Stimulated activated CD8-positive, alpha-beta memory T cell treated with anti-CD3 and anti-CD28 coated beads, Interleukin-15, amount 100 ng/mL, for 4 hours (primary cell): ENCODE measurements around the gene ZSCAN20.
"Not testable (repeated sequence)": the region's sequence is repeated elsewhere in the genome, so short reads cannot be mapped to it uniquely, and the experiment has no call there.

ENCODE experiments used
- DNase-seq, 2 donors: peaks; one replicate each; pipeline ENCODE4 v3.0.0-alpha.2; 2020; ENCODE audit warnings: low read depth in 2 of 2

Gene ZSCAN20

DNA sequence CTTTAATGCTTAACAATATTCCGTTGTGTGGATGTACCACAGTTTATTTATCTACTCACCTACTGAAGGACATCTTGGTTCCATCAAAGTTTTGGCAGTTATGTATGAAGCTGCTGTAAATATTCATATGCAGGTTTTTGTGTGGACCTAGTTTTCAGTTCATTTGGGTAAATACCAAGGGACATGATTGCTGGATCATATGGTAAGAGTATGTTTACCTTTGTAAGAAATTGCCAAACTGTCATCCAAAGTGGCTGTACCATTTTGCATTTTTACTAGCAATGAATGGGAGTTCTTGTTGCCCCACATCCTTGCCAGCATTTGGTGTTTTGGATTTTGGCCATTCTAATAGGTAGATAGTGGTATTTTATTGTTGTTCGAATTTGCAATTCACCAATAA, 10.0 kb downstream of the ZSCAN20 start:
- DNase-seq: no peak

GRCh38 chr1:33488624-33489023, 16.2 kb downstream of the ZSCAN20 start:
- no peak for DNase-seq

- DNase-seq: no peak
Measured at GRCh38 chr1:33494929-33495328, 22.5 kb downstream of the ZSCAN20 start.

- no peak for DNase-seq
Measured at GRCh38 chr1:33497410-33497809, 25.0 kb downstream of the ZSCAN20 start.

GRCh38 chr1:33500547-33500946, 28.1 kb downstream of the ZSCAN20 start:
- no peak for DNase-seq

- no peak for DNase-seq
Measured at GRCh38 chr1:33501309-33501708, 28.9 kb downstream of the ZSCAN20 start.

- no peak for DNase-seq
Measured at GRCh38 chr1:33501774-33502173, 29.3 kb downstream of the ZSCAN20 start.

- DNase-seq: no peak
Measured at GRCh38 chr1:33502726-33503125, 30.3 kb downstream of the ZSCAN20 start.

- no peak for DNase-seq
Measured at GRCh38 chr1:33503506-33503905, 31.1 kb downstream of the ZSCAN20 start.

DNA sequence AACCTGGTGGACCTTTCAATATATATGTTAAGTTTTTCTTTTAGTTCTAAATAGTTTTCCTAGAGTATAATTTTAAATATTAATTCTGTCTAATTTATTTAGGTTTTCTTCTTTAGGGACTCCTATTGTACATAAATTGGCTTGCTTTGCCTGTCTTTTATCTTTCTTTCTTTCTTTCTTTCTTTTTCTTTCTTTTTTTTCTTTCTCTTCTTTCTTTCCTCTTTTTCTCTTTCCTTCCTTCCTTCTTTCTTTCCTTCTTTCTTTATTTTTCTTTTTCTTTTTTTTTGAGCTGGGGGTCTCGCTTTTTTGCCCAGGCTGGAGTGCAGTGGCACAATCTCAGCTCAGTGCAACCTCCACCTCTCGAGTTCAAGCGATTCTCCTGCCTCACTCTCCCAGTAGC, 35.2 kb downstream of the ZSCAN20 start:
- DNase-seq: no peak

DNA sequence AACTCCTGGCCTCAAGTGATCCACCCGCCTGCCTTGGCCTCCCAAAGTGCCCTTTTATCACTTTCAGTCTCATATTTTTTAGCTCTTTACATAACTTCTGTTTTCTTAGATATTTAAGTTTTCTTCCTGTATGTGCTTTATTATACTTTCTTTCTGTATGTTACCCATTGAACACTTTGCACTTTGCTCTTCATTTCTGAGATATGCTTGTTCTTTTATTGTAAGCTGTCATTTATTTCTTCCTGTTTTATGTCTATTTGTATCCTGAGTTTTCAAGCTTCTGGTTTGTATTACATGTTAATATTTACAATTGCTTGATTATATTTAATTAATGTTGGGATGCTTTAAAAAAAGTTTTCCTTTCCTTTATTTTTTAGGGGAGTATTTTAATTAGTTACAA, 35.7 kb downstream of the ZSCAN20 start:
- DNase-seq: no peak

DNA sequence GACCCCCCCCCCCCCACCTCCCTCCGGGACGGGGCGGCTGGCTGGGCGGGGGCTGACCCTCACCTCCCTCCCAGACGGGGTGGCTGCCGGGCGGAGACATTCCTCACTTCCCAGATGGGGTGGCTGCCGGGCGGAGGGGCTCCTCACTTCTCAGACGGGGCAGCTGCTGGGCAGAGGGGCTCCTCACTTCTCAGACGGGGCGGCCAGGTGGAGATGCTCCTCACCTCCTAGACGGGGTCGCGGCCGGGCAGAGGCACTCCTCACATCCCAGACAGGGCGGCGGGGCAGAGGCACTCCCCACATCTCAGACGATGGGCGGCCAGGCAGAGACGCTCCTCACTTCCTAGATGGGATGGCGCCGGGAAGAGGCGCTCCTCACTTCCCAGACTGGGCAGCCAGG, 36.8 kb downstream of the ZSCAN20 start:
- not testable (repeated sequence) for DNase-seq

- DNase-seq: no peak
Measured at GRCh38 chr1:33512226-33513011, 40.0 kb downstream of the ZSCAN20 start.

GRCh38 chr1:33515112-33515511, 42.7 kb downstream of the ZSCAN20 start:
- DNase-seq: no peak

GRCh38 chr1:33515607-33516006, 43.2 kb downstream of the ZSCAN20 start:
- DNase-seq: no peak

GRCh38 chr1:33516428-33516827, 44.0 kb downstream of the ZSCAN20 start:
- DNase-seq: no peak

- DNase-seq: no peak
Measured at GRCh38 chr1:33516891-33517567, 44.6 kb downstream of the ZSCAN20 start.

- no peak for DNase-seq
Measured at GRCh38 chr1:33517596-33518250, 45.3 kb downstream of the ZSCAN20 start.

DNA sequence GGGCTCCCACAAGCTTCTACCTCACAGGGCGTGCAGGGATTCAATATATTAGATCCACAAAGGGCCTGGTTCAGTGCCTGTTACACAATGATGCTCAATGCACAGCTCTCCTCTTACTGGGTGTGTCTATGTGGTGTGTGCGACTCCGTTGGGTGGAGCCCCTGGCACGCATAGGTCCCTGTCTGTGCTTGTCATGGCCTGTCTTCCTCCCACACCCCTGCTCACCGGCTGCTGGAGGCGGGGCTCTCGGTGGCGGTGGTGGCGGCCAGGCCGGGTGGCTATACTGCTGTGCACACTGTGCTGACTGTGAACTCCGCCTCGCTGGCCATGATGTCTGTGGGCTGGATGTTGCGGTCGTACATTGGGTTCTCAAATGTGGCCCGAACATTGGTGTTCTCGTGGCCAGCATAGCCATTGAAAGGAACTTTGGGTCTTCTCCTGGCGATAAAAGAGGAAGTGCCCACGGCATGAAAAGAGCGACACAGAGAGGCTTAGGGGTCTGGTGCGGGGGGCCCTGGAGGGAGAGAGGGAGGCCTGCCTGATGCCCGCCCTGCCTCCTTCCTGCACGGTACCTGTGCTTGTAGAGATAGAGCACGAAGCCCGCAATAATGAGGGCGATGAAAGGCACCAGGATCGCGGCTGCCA, 46.9 kb downstream of the ZSCAN20 start:
- no peak for DNase-seq

- DNase-seq: no peak
Measured at GRCh38 chr1:33524586-33524985, 52.1 kb downstream of the ZSCAN20 start.

DNA sequence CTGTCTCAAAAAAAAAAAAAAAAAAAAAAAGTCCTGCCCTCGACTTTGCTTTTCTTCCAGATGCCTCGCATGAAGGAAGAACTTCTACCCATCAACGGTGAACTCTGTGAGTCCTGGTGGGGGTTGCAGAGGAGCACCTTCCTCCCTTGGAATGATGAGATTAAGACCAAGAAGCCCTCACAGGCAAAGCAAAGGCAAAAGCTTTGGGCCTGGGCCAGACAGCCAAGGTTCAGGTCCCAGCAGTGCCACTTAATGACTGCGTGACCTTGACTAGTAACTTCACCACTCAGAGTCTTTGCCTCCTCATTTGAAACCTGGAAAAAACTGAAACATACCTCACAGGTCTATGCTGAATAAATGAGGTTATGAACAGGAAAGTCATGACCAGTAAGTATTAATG, 55.5 kb downstream of the ZSCAN20 start:
- no peak for DNase-seq

- DNase-seq: no peak
Measured at GRCh38 chr1:33529957-33530356, 57.5 kb downstream of the ZSCAN20 start.
